T1000 (cell line): ENCODE measurements around the gene B3GAT1.

Experiments used
- DNase-seq: peaks from one replicate; lab custom pipeline; 2025; ENCODE audit warnings: mixed read lengths; lab: John Stamatoyannopoulos, UW

The B3GAT1 gene

GRCh38 chr11:134390706-134391569, 21.1 kb downstream of the B3GAT1 start:
- no peak for DNase-seq

- no peak for DNase-seq
Measured at GRCh38 chr11:134389464-134390180, 22.4 kb downstream of the B3GAT1 start.

- no peak for DNase-seq
Measured at GRCh38 chr11:134388590-134388989, 23.5 kb downstream of the B3GAT1 start.

GRCh38 chr11:134387501-134387900, 24.5 kb downstream of the B3GAT1 start:
- DNase-seq, result no peak

GRCh38 chr11:134386945-134387344, 25.1 kb downstream of the B3GAT1 start:
- DNase-seq, result no peak

- no peak for DNase-seq
Measured at GRCh38 chr11:134385774-134386565, 26.1 kb downstream of the B3GAT1 start.

- no peak for DNase-seq
Measured at GRCh38 chr11:134385171-134385570, 26.9 kb downstream of the B3GAT1 start.

GRCh38 chr11:134384406-134384805, 27.6 kb downstream of the B3GAT1 start:
- no peak for DNase-seq

- DNase-seq, result no peak
Measured at GRCh38 chr11:134383576-134384221, 28.3 kb downstream of the B3GAT1 start.

GRCh38 chr11:134382830-134383229, 29.2 kb downstream of the B3GAT1 start:
- no peak for DNase-seq

- DNase-seq, result no peak
Measured at GRCh38 chr11:134382257-134382656, 29.8 kb downstream of the B3GAT1 start.

- DNase-seq, result no peak
Measured at GRCh38 chr11:134380785-134381184, 31.3 kb downstream of the B3GAT1 start.

- no peak for DNase-seq
Measured at GRCh38 chr11:134380229-134380628, 31.8 kb downstream of the B3GAT1 start.

- DNase-seq, result no peak
Measured at GRCh38 chr11:134379241-134379640, 32.8 kb downstream of the B3GAT1 start.

- DNase-seq, result no peak
Measured at GRCh38 chr11:134377876-134378275, 34.2 kb downstream of the B3GAT1 start.

- no peak for DNase-seq
Measured at GRCh38 chr11:134376150-134376921, 35.7 kb downstream of the B3GAT1 start.

- DNase-seq, result no peak
Measured at GRCh38 chr11:134374891-134375550, 37.0 kb downstream of the B3GAT1 start.

GRCh38 chr11:134374171-134374570, 37.9 kb downstream of the B3GAT1 start:
- DNase-seq, result no peak

GRCh38 chr11:134373591-134374052, 38.4 kb downstream of the B3GAT1 start:
- DNase-seq, result no peak

GRCh38 chr11:134372961-134373360, 39.1 kb downstream of the B3GAT1 start:
- no peak for DNase-seq
